AG04449 (cell line): ENCODE data around the gene NDUFC2.

ENCODE experiments used
- CTCF ChIA-PET: fragments of 350-600 bp; formaldehyde crosslinking; extraction: SDS; loops from one replicate; lab custom pipeline; 2021; ENCODE audit warnings: antibody characterized with exemption; lab: Yijun Ruan, JAX
- POLR2A ChIA-PET: fragments of 400-600, 350-600 bp; formaldehyde crosslinking; extraction: SDS; loops from one replicate; lab custom pipeline; 2020; ENCODE audit warnings: antibody characterized with exemption, inconsistent platforms; lab: Yijun Ruan, JAX
- DNase-seq: peaks from one replicate; pipeline ENCODE4 v3.0.0-alpha.2; 2010; ENCODE audit warnings: low read depth, low spot score
- H3K4me3 ChIP-seq: 2 replicates; pipeline ENCODE4 v1.5.1; 2011; ENCODE audit warnings: low read depth, mild to moderate bottlenecking, control low read depth, low read length
- CTCF ChIP-seq: IDR thresholded peaks from one replicate; pipeline ENCODE4 v1.5.1; 2011; ENCODE audit warnings: mild to moderate bottlenecking, moderate library complexity, low read length, control low read depth, inconsistent platforms; ENCODE audit not compliant: insufficient read depth; ENCODE audit errors: missing control alignments

Gene NDUFC2

GRCh38 chr11:78109081-78110015, 29.7 kb upstream of the NDUFC2 start:
- DNase-seq: no peak
- ChIA-PET POLR2A (no interaction called here), CTCF (interaction anchor here (0.8 to 1.3 kb wide), 2 partner anchors 15 to 39 kb away, joined by 3 to 4 read pairs; no protein-coding TSS in a partner anchor)
- TF ChIP-seq CTCF: no peak
- no peak overlapping the region for H3K4me3 ChIP-seq

GRCh38 chr11:78100676-78101472, 21.2 kb upstream of the NDUFC2 start:
- no peak for TF ChIP-seq CTCF
- H3K4me3 ChIP-seq: no peak overlapping the region
- no peak for DNase-seq
- ChIA-PET CTCF (interaction anchor here (1.1 kb wide), 1 partner anchor 16 kb away, joined by 3 read pairs; no protein-coding TSS in a partner anchor), POLR2A (no interaction called here)

GRCh38 chr11:78100261-78100660, 20.6 kb upstream of the NDUFC2 start:
- TF ChIP-seq CTCF: no peak
- H3K4me3 ChIP-seq: no peak overlapping the region
- POLR2A ChIA-PET: no interaction called here
- no peak for DNase-seq
- CTCF ChIA-PET: no interaction called here

- H3K4me3 ChIP-seq: no peak overlapping the region
- TF ChIP-seq CTCF: no peak
- no peak for DNase-seq
- ChIA-PET CTCF (no interaction called here), POLR2A (no interaction called here)
These were observed 20.0 kb upstream of the NDUFC2 start for GRCh38 chr11:78099666-78100065.

DNA sequence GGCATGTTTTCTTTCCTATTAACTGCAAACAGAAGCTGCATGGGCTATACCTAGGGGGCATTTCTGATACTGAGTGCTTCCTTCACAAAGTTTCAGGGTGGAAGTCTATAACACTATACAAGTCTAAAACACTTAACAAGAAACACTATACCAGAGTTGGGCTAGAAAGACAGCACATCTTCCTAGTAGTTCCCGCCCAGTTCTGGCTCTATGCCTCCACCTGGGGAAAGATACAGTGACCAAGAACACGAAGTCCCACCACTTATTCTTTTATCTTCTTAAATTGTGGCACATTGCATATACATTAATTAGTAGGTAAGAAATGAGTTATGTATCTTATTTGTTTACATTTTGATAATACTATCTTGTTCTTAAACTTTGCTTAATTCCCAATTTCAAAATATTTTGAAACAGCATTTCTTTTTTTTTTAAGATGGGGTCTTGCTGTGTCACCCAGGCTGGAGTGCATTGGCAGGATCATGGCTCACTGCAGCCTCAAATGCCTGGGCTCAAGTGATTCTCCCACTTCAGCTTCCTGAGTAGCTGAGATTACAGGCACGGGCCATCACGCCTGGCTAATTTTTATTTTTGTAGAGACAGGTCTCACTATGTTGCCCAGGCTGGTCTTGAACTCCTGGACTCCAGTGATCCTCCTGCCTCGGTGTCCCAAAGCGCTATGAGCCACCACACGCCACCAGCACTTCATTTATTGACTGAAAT, 18.2 kb upstream of the NDUFC2 start:
- POLR2A ChIA-PET: no interaction called here
- no peak for TF ChIP-seq CTCF
- CTCF ChIA-PET: no interaction called here
- H3K4me3 ChIP-seq: no peak overlapping the region
- DNase-seq: no peak
